Astrocyte (in vitro differentiated cells and primary cell): ENCODE measurements around the gene GALNT7.

Experiments
- EZH2 ChIP-seq: IDR thresholded peaks from 2 replicates; pipeline ENCODE4 v1.6.1; 2012; ENCODE audit warnings: mild to moderate bottlenecking, low read length, inconsistent platforms; ENCODE audit not compliant: insufficient read depth
- TF ChIP-seq, protein P1 (sequence below): IDR thresholded peaks from 2 replicates; pipeline ENCODE4 v1.5.1; 2011; ENCODE audit warnings: low read depth, mild to moderate bottlenecking, inconsistent platforms, low read length, moderate library complexity; ENCODE audit not compliant: insufficient read depth

DNA sequence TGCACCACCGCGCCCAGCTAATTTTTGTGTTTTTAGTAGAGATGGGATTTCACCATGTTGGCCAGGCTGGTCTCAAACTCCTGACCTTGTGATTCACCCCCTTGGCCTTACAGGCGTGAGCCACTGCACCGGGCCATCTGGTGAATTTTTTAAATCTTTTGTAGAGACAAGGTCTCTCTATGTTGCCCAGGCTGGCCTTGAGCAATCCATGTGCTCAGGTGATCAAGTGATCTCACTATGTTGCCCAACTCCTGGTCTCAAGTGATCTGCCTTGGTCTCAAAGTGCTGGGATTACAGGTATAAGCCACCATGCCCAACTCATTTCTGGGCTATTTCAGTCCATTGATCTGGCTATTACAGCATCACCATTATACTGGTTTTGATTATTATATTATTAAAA is 22.2 kb upstream of the GALNT7 start:
- TF ChIP-seq, protein P1, sequence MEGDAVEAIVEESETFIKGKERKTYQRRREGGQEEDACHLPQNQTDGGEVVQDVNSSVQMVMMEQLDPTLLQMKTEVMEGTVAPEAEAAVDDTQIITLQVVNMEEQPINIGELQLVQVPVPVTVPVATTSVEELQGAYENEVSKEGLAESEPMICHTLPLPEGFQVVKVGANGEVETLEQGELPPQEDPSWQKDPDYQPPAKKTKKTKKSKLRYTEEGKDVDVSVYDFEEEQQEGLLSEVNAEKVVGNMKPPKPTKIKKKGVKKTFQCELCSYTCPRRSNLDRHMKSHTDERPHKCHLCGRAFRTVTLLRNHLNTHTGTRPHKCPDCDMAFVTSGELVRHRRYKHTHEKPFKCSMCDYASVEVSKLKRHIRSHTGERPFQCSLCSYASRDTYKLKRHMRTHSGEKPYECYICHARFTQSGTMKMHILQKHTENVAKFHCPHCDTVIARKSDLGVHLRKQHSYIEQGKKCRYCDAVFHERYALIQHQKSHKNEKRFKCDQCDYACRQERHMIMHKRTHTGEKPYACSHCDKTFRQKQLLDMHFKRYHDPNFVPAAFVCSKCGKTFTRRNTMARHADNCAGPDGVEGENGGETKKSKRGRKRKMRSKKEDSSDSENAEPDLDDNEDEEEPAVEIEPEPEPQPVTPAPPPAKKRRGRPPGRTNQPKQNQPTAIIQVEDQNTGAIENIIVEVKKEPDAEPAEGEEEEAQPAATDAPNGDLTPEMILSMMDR, result no peak
- no peak for TF ChIP-seq EZH2
